Skeletal muscle tissue (tissue), 4 donors: ENCODE results near the gene GSTT2. TPM values are rescaled to one million over a fixed set of nuclear protein-coding genes. Genes with fewer than 3 reads are reported as not detected.
"Not testable (repeated sequence)": the region's sequence is repeated elsewhere in the genome, so short reads cannot be mapped to it uniquely, and the experiment has no call there.

Experiments
- H3K27ac ChIP-seq: one replicate; pipeline ENCODE4 v1.7.0; 2013; ENCODE audit warnings: mild to moderate bottlenecking, low read depth, low read length, inconsistent platforms
- H3K27me3 ChIP-seq, 3 donors: one replicate each; pipeline ENCODE4 v1.7.0; 2013; ENCODE audit warnings: low read length in 3 of 3; ENCODE audit not compliant: control insufficient read depth in 3 of 3, insufficient read depth in 3 of 3
- H3K36me3 ChIP-seq, 3 donors: one replicate each; pipeline ENCODE4 v1.7.0; 2013; ENCODE audit warnings: low read length in 3 of 3; ENCODE audit not compliant: control insufficient read depth in 3 of 3, insufficient read depth in 3 of 3
- H3K4me1 ChIP-seq, 3 donors: one replicate each; pipeline ENCODE4 v1.7.0; 2013; ENCODE audit warnings: low read length in 3 of 3, mild to moderate bottlenecking in 3 of 3; ENCODE audit not compliant: control insufficient read depth in 3 of 3, insufficient read depth in 3 of 3
- H3K4me3 ChIP-seq, 3 donors: one replicate each; pipeline ENCODE4 v1.7.0; 2013; ENCODE audit warnings: low read length in 3 of 3
- H3K9ac ChIP-seq, 3 donors: one replicate each; pipeline ENCODE4 v1.7.0; 2013; ENCODE audit warnings: low read length in 3 of 3, mild to moderate bottlenecking in 3 of 3, moderate library complexity in 2 of 3, low read depth in 1 of 3
- H3K9me3 ChIP-seq, 3 donors: one replicate each; pipeline ENCODE4 v1.7.0; 2013; ENCODE audit warnings: low read length in 3 of 3; ENCODE audit not compliant: control insufficient read depth in 3 of 3
- total RNA-seq: library from RNA; depleted of rRNA; stranded (reverse); fragments of >200 nt; gene quantifications from one replicate; pipeline ENCODE4 v1.2.3, GENCODE V29; 2014
- donor health status: Osteomylitis.

The GSTT2 gene
- total RNA-seq, 1 donor from 2014 or later, result not detected

DNA sequence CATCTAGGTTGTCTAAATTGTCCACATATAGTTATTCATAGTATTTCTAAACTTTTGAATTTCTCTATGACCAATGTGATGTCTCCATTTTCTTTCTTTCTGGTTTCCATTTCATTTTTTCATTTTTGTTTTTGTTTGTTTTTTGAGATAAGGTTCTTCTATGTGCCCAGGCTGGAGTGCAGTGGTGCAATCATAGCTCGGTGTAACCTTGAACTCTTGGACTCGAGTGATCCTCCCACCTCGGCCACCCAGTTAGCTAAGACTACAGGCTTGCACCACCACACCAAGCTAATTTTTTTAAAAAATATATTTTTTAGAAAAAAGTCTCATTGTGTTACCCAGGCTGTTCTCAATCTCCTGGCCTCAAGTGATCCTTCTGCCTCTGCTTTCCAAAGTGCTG, 17.2 kb downstream of the GSTT2 start:
- Histone ChIP-seq H3K9ac (no peak overlapping the region), H3K9me3 (no peaks in the 10 kb centered on the region), H3K36me3 (no peaks in the 10 kb centered on the region)

DNA sequence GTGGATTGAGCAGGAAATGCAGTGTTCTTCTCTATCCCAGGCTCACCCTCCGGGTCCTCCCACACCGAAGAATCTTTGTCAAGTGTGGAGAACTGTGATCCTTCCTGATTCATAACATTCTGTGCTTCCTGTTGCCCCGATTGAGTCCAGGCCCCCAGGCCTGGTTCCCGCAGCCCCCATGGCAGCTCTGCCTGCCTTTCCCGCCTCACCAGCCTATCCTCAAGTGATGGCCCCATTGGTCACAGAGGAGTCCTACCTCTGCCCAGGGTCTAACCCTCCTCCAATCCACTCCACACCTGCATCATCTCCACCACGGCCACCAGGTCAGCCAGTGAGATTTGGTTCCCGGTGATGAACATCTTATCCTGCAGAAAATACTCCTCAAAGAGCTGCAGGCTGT, 19.8 kb downstream of the GSTT2 start:
- not testable (repeated sequence) for H3K27ac ChIP-seq, H3K27me3 ChIP-seq, H3K36me3 ChIP-seq, H3K9ac ChIP-seq, H3K4me1 ChIP-seq, H3K4me3 ChIP-seq, H3K9me3 ChIP-seq

More for the DNA sequence above, 17.2 kb downstream of the GSTT2 start:
- Histone ChIP-seq H3K4me1 (no peaks in the 10 kb centered on the region), H3K27me3 (peaks cover 0 to 3% (median 0%) of the 10 kb centered on the region in 3 donors), H3K4me3 (no peak overlapping the region), H3K27ac (no peak overlapping the region)

DNA sequence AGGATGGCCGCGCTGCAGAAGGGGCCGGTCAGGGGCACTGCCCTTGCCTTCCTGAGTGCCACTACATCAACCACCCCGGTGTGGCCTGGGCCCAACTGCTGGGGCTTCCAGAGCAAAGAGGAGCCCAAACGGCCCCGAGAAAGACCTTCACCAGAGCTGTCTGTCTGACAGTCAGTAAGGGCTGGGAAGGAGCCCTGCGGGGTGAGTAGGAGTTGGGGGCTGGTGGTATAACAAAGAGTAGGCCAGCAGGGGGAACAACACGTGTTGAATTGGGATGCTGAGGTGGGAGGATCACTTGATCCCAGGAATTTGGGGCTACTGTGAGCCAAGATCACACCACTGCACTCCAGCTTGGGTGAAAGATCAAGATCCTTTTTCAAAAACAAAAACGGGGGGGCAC, 21.4 kb downstream of the GSTT2 start:
- Histone ChIP-seq H3K27me3 (peaks cover 0 to 4% (median 0%) of the 10 kb centered on the region in 3 donors), H3K9me3 (no peaks in the 10 kb centered on the region), H3K4me1 (peaks cover 2 to 12% (median 8%) of the 10 kb centered on the region in 3 donors), H3K9ac (no peak overlapping the region), H3K27ac (no peak overlapping the region), H3K36me3 (no peaks in the 10 kb centered on the region), H3K4me3 (no peak overlapping the region)

DNA sequence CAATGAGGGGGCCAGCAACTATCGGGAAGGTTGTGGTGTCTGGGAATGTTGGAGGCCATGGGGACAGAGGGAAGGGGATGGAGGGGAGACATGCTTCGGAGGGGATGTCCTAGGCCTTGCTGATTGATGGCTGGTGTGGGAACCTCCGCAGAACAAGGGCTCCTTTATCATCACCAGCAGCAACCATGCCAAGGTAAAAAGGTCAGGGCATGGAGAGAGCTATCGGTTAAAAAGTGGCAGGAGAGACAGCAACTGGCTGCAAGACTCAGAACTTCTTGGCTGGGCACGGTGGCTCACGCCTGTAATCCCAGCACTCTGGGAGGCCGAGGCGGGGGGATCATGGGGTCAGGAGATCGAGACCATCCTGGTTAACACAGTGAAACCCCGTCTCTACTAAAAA, 22.3 kb downstream of the GSTT2 start:
- Histone ChIP-seq H3K27me3 (peaks cover 0 to 4% (median 0%) of the 10 kb centered on the region in 3 donors), H3K4me3 (no peak overlapping the region), H3K27ac (no peak overlapping the region), H3K9ac (no peak overlapping the region), H3K9me3 (peaks cover 0 to 2% (median 0%) of the 10 kb centered on the region in 3 donors), H3K4me1 (peaks cover 2 to 12% (median 8%) of the 10 kb centered on the region in 3 donors), H3K36me3 (no peaks in the 10 kb centered on the region)

DNA sequence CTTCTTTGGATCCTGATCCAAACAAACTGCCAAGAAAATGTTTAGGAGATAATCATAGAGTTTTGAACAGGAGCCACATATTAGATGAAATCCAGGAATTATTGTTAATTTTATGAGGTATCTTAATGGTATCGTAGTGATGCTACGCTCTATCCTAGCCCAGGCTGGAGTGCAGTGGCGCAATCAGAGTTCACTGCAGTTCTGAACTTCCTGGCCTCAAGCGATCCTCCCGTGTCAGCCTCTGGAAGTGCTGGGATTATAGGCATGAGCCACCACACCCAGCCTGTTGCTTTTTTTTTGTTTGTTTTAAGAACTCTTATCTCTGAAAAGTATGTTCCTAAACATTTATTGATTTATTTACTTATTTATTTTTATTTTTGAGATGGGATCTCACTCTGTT, 22.9 kb downstream of the GSTT2 start:
- no peak overlapping the region for H3K27ac ChIP-seq
- peaks cover 2 to 12% (median 8%) of the 10 kb centered on the region in 3 donors for H3K4me1 ChIP-seq
- H3K9ac ChIP-seq, result no peak overlapping the region
- H3K9me3 ChIP-seq, result peaks cover 0 to 2% (median 0%) of the 10 kb centered on the region in 3 donors
- no peaks in the 10 kb centered on the region for H3K36me3 ChIP-seq
- H3K4me3 ChIP-seq, result no peak overlapping the region
- peaks cover 0 to 4% (median 0%) of the 10 kb centered on the region in 3 donors for H3K27me3 ChIP-seq

DNA sequence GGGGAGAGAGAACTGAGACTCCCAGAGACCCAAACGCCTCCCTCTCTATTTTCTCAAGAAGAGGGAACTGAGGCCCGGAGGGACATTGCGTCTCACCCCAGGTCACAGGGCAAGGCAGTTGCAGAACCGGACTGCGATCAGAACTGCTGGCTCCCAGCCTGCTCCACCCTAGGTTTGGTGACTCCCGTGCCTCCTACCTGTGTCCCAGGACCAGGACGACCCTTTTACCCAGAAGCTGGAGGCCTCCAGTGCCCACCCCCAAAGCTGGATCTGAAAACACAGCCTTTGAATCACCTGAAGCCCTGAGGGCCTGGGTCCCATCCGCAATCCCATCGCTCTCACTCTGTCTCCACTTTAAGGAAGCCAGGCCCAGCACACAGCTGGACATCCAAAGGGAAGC, 24.0 kb downstream of the GSTT2 start:
- Histone ChIP-seq H3K4me1 (peaks cover 2 to 12% (median 8%) of the 10 kb centered on the region in 3 donors), H3K27ac (no peak overlapping the region), H3K4me3 (no peak overlapping the region), H3K36me3 (no peaks in the 10 kb centered on the region), H3K9ac (peak overlapping the region in 1 of 3 donors; percentile 16), H3K9me3 (peaks cover 0 to 2% (median 0%) of the 10 kb centered on the region in 3 donors), H3K27me3 (peaks cover 0 to 4% (median 0%) of the 10 kb centered on the region in 3 donors)

DNA sequence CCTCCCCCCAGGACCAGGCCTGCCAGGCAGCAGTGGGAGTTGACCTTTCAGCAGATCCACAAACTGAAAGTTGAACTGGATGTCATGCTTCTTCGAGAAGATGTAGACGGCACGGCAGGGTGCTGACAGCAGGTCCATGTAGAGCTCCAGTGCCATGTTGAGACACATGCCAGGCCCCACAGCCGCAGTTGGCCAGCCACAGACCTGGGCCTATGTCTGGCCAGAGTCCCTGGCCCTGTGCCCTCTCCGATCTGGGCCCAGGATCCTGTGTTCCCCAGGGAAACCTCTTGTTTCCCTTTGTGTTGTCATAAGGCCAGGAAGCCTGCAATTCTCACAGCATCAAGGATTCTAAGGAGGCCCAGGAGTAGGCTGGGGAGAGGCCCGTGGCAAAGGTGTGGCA, 25.3 kb downstream of the GSTT2 start, which contains the start of gene GSTT4:
GSTT4 (minus strand) TSS at position 253 of the 400 bp plus-strand sequence; CDS start at position 156, 97 bp downstream.
- peaks cover 0 to 4% (median 0%) of the 10 kb centered on the region in 3 donors for H3K27me3 ChIP-seq
- peaks cover 0 to 2% (median 0%) of the 10 kb centered on the region in 3 donors for H3K9me3 ChIP-seq
- peak within 1 kb of the TSS in 1 of 3 donors; percentile 31 for H3K4me3 ChIP-seq
- peak within 1 kb of the TSS in 2 of 3 donors; percentile 21 to 62 for H3K9ac ChIP-seq
- peak within 1 kb of the TSS; percentile 12 for H3K27ac ChIP-seq
- peaks cover 2 to 12% (median 8%) of the 10 kb centered on the region in 3 donors for H3K4me1 ChIP-seq
- H3K36me3 ChIP-seq, result no peaks in the 10 kb centered on the region

DNA sequence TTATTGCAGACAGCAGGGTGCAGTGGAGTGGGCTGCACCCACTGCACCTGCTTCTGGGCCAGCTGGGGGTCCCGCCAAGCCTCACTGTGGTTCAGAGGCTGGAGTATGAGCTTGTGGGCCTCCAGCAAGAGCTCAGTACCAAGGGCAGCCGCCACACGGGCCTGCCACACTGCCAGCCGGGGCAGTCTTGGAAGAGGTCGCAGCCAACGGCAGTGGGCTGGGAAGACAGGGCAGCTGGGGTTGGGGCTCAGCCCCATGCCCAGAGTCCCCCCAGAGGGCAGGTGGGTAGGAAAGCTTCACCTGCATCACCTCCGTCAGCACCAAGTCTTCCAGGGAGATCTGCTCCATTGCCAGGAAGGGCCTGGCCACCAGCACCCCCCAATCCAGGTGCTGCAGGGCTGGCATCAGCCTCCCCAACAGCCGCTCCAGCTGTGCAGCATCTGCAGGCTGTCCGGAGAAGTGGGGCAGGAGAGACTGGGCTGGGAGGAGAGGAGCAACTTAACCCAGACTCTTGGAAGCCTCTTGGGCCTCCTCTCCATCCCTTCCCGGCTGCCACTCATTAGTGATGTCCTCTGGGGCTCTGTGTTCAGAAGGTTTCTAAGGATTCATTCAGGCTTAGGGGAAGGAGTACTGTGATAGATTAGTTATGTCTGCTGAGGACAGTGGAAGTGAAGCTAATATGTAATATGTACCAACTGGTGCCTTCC, 26.4 kb downstream of the GSTT2 start:
- Histone ChIP-seq H3K27me3 (peaks cover 0 to 4% (median 0%) of the 10 kb centered on the region in 3 donors), H3K4me3 (no peak overlapping the region), H3K9me3 (peaks cover 0 to 2% (median 0%) of the 10 kb centered on the region in 3 donors), H3K36me3 (peaks cover 0 to under 1% (median 0%) of the 10 kb centered on the region in 3 donors), H3K27ac (no peak overlapping the region), H3K9ac (no peak overlapping the region), H3K4me1 (peaks cover 2 to 16% (median 8%) of the 10 kb centered on the region in 3 donors)

DNA sequence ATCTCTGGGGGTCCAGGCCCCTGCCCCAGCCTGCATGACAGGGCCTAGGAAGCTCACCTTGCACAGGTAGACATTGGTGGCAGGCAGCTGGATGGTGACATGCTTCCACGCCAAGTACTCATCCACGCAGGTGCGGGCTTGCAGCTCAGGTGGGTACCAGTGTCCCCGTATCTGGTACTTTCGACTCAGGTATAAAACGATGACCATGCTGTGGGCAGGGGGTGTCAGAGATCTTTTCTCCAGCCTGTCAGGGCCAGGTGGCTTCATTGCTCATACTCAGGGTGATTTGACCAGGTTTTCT, 26.9 kb downstream of the GSTT2 start:
- H3K27me3 ChIP-seq, result peaks cover 0 to 3% (median 0%) of the 10 kb centered on the region in 3 donors
- H3K9ac ChIP-seq, result no peak overlapping the region

DNA sequence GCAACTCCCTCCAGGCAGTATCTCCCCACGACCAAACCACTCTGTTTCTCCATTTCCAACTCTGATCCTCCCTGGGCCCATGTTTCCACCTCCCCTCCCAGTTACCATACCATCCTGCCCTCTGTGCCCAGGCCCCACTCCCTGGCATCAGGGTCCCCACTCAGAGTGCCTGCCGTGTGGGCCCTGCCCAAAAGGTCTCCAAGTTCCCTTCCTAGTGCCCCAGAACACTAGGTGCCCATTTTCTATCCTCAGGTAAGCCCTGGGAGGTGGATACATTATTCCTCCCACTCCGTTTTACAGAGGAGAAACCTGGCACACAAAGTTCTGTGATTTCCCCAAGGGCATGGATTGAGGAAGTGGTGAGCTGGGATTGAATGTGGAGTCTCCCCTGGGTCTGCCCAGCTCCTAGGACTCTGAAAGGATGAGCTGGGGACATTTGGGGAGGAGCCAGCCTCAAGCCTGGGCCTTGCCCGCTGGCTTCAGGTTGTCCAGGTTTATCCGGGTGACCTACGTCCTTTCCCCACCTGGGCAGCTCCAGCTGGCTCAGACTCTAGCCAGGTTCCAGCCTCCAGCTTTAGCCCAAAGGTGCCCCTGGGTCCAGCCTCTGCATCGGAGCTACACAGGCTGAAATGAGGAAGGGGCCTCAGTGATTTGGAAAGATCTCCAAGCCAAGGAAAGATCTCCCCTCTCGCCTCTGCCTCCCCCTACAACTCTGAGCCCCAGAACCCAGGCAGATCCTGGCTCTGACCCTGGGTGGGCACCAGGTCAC, 27.5 kb downstream of the GSTT2 start:
- peaks cover 10 to 23% (median 16%) of the 10 kb centered on the region in 3 donors for H3K4me1 ChIP-seq
- peaks cover 0 to 2% (median 0%) of the 10 kb centered on the region in 3 donors for H3K9me3 ChIP-seq
- H3K27me3 ChIP-seq, result no peaks in the 10 kb centered on the region
- H3K36me3 ChIP-seq, result peaks cover 0 to 3% (median 0%) of the 10 kb centered on the region in 3 donors
- H3K9ac ChIP-seq, result no peak overlapping the region
- no peak overlapping the region for H3K4me3 ChIP-seq
- H3K27ac ChIP-seq, result no peak overlapping the region

More for the DNA sequence above, 26.9 kb downstream of the GSTT2 start:
- Histone ChIP-seq H3K4me1 (peaks cover 5 to 21% (median 11%) of the 10 kb centered on the region in 3 donors), H3K36me3 (peaks cover 0 to 3% (median 0%) of the 10 kb centered on the region in 3 donors), H3K9me3 (peaks cover 0 to 2% (median 0%) of the 10 kb centered on the region in 3 donors), H3K4me3 (no peak overlapping the region), H3K27ac (no peak overlapping the region)
